K562 (cell line): Measurements from ENCODE around the gene PTPN1. TPM values are rescaled to one million over a fixed set of nuclear protein-coding genes. Genes with fewer than 3 reads are reported as not detected.

ENCODE experiments used
- CHAMP1 ChIP-seq: fragments of 450-650 bp; IDR thresholded peaks from 2 replicates; pipeline ENCODE4 v1.6.1; 2016; ENCODE audit warnings: mild to moderate bottlenecking
- EP300 ChIP-seq: IDR thresholded peaks from 2 replicates; pipeline ENCODE4 v1.6.1; 2012; ENCODE audit warnings: low read length, improper control_type of control experiment
- MAFG ChIP-seq: fragments of 450-650 bp; conservative IDR thresholded peaks from 2 replicates; pipeline ENCODE4 v1.6.1; 2016; ENCODE audit warnings: missing genetic modification characterization, missing compliant biosample characterization
- RCOR1 ChIP-seq, 2 experiments: IDR thresholded peaks; 2 replicates each; pipeline ENCODE4 v1.6.1; 2012; ENCODE audit warnings: low read depth in 2 of 2, low read length in 2 of 2, borderline replicate concordance in 1 of 2, improper control_type of control experiment in 1 of 2
- RFX7 ChIP-seq: fragments of 250-450 bp; sonication (Bioruptor Pico); IDR thresholded peaks from 2 replicates; pipeline ENCODE4 v1.5.1; 2021; ENCODE audit warnings: mild to moderate bottlenecking
- TFAM ChIP-seq: fragments of 250-450 bp; sonication (Bioruptor Pico); conservative IDR thresholded peaks from 2 replicates; pipeline ENCODE4 v1.5.0; 2021; ENCODE audit warnings: mild to moderate bottlenecking, moderate library complexity
- XRCC5 ChIP-seq: fragments of 200-400 bp; formaldehyde crosslinking; IDR thresholded peaks from 2 replicates; pipeline ENCODE4 v1.6.1; 2017; ENCODE audit warnings: low read depth, mild to moderate bottlenecking, low read length
- ZNF695 ChIP-seq: fragments of 450-650 bp; formaldehyde crosslinking; IDR thresholded peaks from 2 replicates; pipeline ENCODE4 v1.4.0; 2020; ENCODE audit warnings: mild to moderate bottlenecking, moderate library complexity
- ZSCAN32 ChIP-seq: fragments of 450-650 bp; formaldehyde crosslinking; IDR thresholded peaks from 2 replicates; pipeline ENCODE4 v1.4.0; 2020; ENCODE audit warnings: mild to moderate bottlenecking, moderate library complexity
- polyA plus RNA-seq, 8 experiments: library from polyadenylated mRNA; depleted of rRNA in 4 of 8; stranded (reverse) in 5 of 8; unstranded in 3 of 8; fragments of >200 nt; fragmentation: Nextera tagmentation in 2 of 8; fragmentation: Illumina TruSeq in 1 of 8; extraction: Ambion mirVana in 2 of 8; extraction: Trizol in 1 of 8; gene quantifications; 2 replicates each; pipeline versions ENCODE4 v1.2.1 to v1.2.3, GENCODE V29; 2011 to 2014; ENCODE audit warnings: inconsistent platforms in 1 of 8, missing spikeins in 1 of 8
- total RNA-seq, 7 experiments: library from RNA; depleted of rRNA in 6 of 7; stranded (reverse); fragments of >200 nt in 6 of 7; fragmentation: Illumina TruSeq in 2 of 7; extraction: Trizol in 2 of 7; gene quantifications; 2 replicates each; pipeline versions ENCODE4 v1.2.1 to v1.2.3, GENCODE V29; 2011 to 2021; ENCODE audit warnings: low replicate concordance in 1 of 7
- TF ChIP-seq, protein P1 (sequence below): fragments of 200-800 bp; sonication (Bioruptor generic); IDR thresholded peaks from 2 replicates; pipeline ENCODE4 v1.6.1; 2017; ENCODE audit warnings: missing genetic modification characterization, missing compliant biosample characterization
- TF ChIP-seq, protein P2 (sequence below): fragments of 450-650 bp; IDR thresholded peaks from 2 replicates; pipeline ENCODE4 v1.7.0; 2016; ENCODE audit warnings: borderline replicate concordance
- TF ChIP-seq, protein P3 (sequence below): sonication (generic); formaldehyde crosslinking; IDR thresholded peaks from 2 replicates; pipeline ENCODE4 v1.8.1; 2022; ENCODE audit warnings: missing genetic modification reagents

The PTPN1 gene
- total and polyA plus RNA-seq, 9 of the 15 experiments (the other 6 are each of a cell fraction or from before 2014, with no cell fraction given): 11.0 to 85.3 (median 54.0) TPM

DNA sequence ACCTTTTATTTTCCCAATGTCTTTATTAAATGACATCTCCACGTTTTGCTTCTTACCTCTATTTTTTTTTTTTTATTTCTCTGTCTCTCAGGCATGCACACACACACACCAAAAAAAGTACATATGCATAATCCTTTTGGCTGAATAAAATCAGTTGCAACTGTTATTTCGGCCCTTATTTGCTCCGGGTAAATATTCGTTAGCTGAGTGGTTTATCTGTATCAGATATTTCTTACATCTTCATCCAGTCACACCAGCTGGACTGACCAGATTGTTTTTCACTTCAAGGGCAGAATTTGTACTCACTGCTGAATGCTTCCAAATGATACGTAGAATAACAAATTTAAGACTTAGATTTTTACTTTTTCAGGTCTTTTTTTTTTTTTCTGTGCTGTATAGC, 45.5 kb downstream of the PTPN1 start (continued):
- TF ChIP-seq, protein P1, sequence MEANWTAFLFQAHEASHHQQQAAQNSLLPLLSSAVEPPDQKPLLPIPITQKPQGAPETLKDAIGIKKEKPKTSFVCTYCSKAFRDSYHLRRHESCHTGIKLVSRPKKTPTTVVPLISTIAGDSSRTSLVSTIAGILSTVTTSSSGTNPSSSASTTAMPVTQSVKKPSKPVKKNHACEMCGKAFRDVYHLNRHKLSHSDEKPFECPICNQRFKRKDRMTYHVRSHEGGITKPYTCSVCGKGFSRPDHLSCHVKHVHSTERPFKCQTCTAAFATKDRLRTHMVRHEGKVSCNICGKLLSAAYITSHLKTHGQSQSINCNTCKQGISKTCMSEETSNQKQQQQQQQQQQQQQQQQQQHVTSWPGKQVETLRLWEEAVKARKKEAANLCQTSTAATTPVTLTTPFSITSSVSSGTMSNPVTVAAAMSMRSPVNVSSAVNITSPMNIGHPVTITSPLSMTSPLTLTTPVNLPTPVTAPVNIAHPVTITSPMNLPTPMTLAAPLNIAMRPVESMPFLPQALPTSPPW (CRISPR knock-in tag): no peak
- TF ChIP-seq, protein P2, sequence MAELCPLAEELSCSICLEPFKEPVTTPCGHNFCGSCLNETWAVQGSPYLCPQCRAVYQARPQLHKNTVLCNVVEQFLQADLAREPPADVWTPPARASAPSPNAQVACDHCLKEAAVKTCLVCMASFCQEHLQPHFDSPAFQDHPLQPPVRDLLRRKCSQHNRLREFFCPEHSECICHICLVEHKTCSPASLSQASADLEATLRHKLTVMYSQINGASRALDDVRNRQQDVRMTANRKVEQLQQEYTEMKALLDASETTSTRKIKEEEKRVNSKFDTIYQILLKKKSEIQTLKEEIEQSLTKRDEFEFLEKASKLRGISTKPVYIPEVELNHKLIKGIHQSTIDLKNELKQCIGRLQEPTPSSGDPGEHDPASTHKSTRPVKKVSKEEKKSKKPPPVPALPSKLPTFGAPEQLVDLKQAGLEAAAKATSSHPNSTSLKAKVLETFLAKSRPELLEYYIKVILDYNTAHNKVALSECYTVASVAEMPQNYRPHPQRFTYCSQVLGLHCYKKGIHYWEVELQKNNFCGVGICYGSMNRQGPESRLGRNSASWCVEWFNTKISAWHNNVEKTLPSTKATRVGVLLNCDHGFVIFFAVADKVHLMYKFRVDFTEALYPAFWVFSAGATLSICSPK: no peak
- no peak for TF ChIP-seq TFAM (CRISPR knock-in tag)
- TF ChIP-seq RFX7 (CRISPR knock-in tag): no peak
- no peak for TF ChIP-seq XRCC5
- peak in 1 of 2 experiments; percentile 57; a peak in 1 of 4 replicates for TF ChIP-seq RCOR1 (IDR thresholded peaks at IDR 0.05; ENCODE audit: borderline replicate concordance in 1 of 2, low read depth in 2 of 2, low read length in 2 of 2)
- no peak for TF ChIP-seq CHAMP1
- TF ChIP-seq, protein P3, sequence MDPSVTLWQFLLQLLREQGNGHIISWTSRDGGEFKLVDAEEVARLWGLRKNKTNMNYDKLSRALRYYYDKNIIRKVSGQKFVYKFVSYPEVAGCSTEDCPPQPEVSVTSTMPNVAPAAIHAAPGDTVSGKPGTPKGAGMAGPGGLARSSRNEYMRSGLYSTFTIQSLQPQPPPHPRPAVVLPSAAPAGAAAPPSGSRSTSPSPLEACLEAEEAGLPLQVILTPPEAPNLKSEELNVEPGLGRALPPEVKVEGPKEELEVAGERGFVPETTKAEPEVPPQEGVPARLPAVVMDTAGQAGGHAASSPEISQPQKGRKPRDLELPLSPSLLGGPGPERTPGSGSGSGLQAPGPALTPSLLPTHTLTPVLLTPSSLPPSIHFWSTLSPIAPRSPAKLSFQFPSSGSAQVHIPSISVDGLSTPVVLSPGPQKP (CRISPR knock-in tag): no peak
- TF ChIP-seq ZSCAN32 (CRISPR knock-in tag): no peak
- TF ChIP-seq ZNF695 (CRISPR knock-in tag): no peak
- TF ChIP-seq EP300: 0 out of 2 replicates have a peak, but pooled peaks have one; percentile 7
- TF ChIP-seq MAFG (tag): no peak
